GM08714 (cell line): ENCODE measurements around the gene NVL.

Source experiments
- H3K4me3 ChIP-seq: fragments of 200-500 bp; sonication (Bioruptor generic); 2 replicates; pipeline ENCODE4 v1.5.1; 2014; ENCODE audit warnings: mild to moderate bottlenecking, low read length, inconsistent platforms
- ZNF274 ChIP-seq: IDR thresholded peaks from 2 replicates; pipeline ENCODE4 v1.6.1; 2012; ENCODE audit warnings: mild to moderate bottlenecking, low read depth, low read length

Gene NVL

DNA sequence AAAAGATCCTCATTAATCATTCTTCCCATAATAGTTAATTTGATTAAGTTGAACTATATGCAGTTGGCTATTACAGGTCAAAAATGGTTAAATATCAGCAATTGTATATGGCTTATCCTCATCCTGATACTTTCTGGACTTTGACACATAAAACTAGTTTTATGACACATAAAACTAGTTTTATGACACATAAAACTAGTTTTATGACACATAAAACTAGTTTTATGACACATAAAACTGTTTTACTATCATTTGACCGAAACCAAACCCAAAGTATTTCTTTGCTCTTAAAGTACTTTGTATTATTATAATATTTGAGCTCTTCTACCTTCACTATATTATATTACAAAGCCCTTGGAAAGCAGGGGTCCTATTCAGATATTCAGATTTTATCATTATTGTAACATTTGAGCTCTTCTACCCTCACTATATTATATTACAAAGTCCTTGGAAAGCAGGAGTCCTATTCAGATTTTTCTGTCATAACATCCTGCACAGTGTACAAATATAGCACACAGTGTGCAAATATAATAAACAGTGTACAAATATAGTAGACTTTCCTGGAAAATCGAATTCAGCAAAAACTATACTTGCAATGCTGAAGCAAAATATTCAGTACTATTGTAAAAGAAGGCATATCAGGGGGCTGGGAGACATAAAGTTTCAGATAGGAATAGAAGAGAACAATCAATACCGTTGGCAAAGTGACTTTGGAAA, 53.0 kb downstream of the NVL start:
- no peak overlapping the region for H3K4me3 ChIP-seq
- no peak for TF ChIP-seq ZNF274

DNA sequence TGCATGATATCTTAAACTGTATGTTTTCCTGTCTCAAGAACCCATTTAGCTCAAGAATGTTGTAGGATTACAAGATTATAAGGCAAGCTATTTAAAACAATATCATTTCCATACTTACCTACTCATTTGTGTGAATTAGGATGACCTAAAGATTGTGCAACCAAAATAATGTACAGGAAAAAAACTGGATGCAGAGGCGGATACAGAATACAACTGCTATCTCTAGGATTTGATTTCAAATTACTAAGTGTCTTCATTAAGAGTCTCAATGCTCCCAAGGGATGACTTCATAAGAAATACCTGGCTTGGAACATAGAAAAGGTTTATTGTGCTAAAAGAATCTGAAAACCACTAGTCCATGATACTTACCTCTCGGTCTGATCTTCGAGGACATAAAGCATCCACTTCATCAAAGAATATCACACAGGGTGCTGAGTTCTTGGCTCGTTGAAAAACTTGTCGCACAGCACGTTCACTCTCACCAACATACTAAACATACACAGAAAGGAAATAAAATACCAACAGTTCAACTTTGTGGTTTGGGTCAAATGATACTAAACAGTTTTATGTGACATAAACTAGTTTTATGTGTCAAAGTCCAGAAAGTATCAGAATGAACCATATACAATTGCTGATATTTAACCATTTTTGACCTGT, 54.9 kb downstream of the NVL start:
- no peak for TF ChIP-seq ZNF274
- H3K4me3 ChIP-seq = no peak overlapping the region

DNA sequence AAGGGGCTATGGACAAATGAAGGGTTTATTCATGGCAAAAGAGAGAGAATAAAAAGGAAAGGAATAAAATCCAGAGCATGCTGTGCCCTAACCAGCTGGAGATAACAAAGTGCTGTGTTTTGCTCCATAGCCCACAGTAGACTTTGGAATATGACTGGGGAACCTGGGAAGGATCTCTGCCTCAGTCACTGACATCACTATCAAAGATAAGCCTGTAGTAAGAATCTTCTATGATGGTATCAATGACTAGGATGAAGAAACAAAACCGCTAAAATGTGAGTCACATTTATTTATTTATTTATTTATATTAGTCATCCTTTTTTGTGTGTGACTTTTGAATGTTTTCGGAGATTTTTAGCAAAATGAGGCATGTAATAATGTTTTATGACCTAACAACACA, 56.3 kb downstream of the NVL start:
- no peak overlapping the region for H3K4me3 ChIP-seq
- TF ChIP-seq ZNF274 = no peak

DNA sequence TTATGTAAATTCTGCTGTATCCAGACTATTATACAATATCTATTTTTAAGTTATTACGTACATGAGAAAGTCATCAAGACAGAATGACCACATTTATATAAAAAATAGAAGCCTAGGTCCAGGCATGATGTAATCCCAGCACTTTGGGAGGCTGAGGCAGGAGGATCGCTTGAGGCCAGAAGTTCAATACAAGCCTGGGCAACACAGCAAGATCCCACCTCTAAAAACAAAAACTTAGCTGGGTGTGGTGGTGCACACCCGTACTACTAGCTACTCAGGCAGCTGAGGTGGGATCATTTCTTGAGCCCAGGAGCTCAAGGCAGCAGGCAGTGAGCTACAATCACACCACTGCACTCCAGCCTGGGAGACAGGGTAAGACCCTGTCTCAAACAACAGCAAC, 58.9 kb downstream of the NVL start:
- TF ChIP-seq ZNF274 = no peak
- H3K4me3 ChIP-seq = no peak overlapping the region

DNA sequence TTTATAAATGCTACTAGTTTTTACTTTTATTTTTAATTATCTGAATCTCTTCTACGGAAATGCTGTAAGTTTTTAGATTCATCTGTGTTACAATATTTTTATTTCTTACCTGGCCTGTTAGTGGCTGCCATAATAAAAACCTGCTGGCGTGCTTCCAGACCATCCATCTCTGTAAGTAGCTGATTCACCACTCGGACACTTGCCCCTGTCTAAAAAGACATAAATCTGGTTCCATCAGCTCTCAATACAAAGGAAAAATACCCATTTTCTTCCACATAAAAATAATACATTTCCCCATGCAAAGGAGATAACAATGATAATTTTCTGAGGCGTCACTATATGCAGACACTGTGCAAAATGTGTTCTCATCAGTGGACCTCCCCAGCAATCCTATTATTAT, 62.0 kb downstream of the NVL start:
- H3K4me3 ChIP-seq = no peak overlapping the region
- TF ChIP-seq ZNF274 = no peak

DNA sequence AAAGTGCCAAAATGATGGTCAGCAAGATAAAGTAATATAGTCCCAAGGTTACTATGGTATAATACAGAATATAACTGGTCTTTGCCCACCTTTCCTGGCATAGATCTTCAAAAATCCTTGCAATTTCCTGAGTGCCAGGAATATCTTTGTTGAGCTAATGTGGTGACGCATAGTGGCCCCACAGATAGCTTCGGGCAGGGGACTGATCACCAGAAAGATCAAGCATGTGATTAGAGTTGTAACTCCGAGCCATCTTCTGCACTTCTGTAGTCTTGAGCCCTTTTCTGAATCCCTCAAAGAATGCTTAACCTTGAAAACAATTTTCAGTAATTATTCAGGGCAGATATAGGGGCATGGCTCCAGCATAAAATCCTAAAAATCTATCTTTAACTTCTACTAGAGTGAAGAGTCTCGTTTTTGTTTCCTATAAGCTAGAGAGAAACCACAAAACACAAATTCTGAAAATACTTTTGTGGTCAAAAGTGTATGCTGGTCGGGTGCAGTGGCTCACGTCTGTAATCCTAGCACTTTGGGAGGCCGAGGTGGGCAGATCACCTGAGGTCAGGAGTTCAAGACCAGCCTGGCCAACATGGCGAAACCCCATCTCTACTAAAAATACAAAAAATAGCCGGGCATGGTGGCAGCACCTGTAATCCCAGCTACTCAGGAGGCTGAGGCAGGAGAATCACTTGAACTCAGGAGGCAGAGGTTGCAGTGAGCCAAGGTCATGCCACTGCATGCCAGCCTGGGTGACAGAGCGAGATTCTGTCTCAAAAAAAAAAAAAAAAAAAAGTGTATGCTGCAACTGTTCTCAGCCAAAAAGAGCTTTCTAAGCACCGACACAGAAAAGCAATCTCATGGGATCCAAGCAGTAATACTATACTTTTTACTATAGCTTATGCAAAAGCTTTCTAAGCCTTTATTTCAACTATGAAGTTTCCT, 62.8 kb downstream of the NVL start:
- H3K4me3 ChIP-seq = no peak overlapping the region

DNA sequence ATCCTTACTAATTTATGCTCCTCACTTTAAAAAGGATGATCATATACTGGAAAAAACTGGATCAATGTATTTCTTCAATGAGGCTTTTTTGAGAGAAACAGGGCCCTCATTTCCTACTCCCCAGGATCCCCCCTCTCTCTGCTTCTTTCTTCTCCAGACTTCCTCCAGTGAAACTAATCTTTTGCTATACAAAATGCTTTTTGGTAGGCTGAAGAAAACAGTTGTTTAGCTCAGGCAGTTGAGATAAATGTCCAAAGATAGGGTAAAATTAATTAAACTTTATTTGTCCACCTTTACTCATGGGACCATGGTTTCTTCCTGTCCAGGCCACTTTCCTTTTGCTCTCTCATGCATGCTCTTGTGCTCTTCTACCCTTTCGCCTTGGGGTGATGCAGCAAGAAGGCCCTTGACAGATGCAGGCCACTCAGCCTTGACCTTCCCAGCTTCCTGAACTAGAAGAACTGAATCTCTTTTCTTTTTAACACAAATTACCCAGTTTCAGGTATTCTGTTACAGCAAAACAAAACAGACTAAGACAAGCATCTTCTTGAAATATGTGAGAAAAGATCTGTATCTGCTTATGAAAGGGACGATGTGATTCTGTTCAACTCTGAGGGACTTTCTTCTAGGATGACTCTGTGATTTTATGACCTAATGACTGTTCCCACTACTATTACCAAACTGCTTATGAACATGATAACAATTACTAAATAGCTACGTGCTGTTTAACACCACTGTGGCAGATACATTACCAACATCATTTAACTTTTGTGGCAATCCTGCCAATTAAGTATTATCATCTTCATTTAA, 63.7 kb downstream of the NVL start:
- H3K4me3 ChIP-seq = no peak overlapping the region
- no peak for TF ChIP-seq ZNF274

More for the DNA sequence above, 62.8 kb downstream of the NVL start:
- TF ChIP-seq ZNF274 = no peak

DNA sequence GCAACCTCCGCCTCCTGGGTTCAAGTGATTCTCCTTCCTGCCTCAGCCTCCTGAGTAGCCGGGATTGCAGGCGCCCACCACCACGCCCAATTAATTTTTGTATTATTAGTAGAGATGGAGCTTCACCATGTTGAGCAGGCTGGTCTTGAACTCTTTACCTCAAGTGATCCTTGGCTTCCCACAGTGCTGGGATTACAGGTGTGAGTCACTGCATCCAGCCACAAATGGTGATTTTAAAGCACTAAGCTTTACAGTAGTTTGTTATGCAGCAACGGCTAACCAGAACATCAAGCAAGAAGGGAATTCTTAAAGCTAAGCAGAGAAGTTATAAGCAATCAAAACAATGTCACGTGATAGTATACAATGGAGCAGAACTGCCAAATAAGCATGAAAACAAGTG, 65.7 kb downstream of the NVL start:
- no peak for TF ChIP-seq ZNF274
- H3K4me3 ChIP-seq = no peak overlapping the region

DNA sequence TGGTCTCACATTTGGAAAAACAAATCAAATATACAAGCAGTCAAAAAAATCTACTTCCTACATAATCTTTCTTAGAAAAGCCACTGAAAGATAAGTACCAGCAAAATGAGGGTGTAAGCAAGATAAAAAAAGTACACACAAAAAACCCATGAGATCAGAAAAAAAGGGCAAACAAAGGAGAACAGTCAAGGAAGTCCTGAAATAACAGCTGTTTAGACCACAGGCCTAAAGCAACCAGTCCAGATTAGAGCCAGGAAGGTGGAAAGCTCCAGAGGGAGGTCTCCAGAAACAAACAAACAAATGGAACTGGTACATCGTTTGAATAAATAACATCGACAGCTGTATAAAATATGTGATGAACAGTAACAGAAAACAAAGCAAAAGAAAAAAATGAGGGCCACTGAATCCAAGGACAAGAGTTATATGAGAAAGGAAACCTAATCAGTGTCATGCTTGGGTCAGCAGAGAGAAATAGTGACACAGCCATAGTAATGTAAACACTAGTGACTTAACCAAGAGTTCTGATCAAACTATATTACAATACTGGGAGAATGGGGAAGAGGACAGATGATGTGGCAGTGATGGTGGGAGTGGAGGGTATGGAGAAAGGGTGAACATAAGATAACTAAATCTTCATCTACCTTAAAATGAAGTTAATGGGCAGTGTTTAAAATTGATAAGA, 67.5 kb downstream of the NVL start:
- TF ChIP-seq ZNF274 = no peak
- no peak overlapping the region for H3K4me3 ChIP-seq

DNA sequence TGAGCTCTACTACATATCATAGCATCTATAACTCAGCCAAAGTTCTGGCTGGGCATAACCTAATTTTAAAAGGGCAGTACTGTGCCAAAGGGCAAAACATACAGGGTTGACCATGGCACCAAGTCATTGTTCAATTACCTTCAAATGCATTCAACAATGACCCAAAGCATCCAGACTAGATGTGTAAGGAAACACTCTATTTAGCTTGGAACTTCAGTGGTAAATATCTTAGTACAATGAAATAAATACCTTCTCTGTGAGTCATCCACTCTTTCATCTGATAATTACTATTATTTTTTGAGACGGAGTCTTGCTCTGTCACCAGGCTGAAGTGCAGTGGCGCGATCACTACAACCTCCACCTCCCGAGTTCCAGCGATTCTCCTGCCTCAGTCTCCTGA, 70.0 kb downstream of the NVL start:
- no peak for TF ChIP-seq ZNF274
- H3K4me3 ChIP-seq = no peak overlapping the region

DNA sequence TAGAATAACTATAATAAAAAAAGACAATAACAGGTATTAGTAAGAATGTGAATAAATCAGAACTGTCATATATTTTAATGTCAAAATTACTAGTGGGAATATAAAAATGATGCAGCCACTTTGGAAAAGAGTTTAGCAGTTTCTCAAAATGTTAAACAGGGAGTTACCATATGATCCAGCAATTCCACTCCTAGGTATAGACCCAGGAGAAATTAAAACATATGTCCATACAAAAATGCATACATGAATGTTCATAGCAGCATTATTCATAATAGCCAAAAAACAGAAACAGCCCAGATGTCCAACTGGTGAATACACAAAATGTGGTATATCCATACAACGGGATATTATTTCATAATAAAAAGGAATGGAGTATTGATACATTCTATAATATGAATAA, 71.6 kb downstream of the NVL start:
- H3K4me3 ChIP-seq = no peak overlapping the region
- TF ChIP-seq ZNF274 = no peak

DNA sequence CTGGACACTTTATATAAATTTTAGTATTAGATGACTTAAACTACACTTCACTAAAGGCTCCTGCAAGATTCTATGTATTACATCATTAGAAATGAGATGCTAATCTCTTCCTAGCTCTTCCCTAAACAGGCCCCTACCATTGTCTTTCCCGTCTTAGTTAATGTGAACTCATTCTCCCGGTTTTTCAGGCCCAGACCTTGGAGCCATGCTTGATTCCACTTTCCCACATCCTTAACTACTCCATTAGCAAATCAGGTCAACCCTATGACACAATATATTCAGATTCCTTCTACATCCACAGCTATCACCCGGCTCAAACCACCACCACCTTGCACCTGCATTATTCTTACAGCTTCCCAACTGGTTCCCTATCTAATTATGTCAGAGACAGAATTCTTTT, 73.3 kb downstream of the NVL start:
- no peak overlapping the region for H3K4me3 ChIP-seq
- no peak for TF ChIP-seq ZNF274

DNA sequence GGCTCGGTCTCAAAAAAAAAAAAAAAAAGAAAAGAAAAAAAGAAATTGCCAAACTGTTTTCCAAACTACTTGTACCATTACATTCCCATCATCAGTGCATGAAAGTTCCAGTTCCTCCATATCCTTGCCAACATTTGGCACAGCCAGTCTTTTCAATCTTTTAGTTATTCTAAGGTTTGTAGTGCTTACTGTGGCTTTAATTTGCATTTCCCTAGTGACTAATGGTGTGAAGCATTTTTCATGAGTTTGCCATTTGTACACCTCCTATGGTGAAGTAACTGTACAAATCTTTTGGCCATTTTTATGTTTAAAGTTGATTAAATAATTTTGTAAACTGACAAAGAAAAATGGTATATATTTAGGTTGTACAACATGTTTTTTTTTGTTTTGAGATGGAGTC, 76.3 kb downstream of the NVL start:
- no peak for TF ChIP-seq ZNF274
- H3K4me3 ChIP-seq = no peak overlapping the region
